SHP77 (cell line): Measurements from ENCODE around the gene IGHMBP2.

Experiments
- DNase-seq, 2 experiments: peaks; one replicate each; lab custom pipeline; 2025; lab: John Stamatoyannopoulos, UW

The IGHMBP2 gene

GRCh38 chr11:68982134-68982533 lies 78.4 kb downstream of the IGHMBP2 start:
- no peak for DNase-seq

- DNase-seq: no peak
These were observed 80.1 kb downstream of the IGHMBP2 start for GRCh38 chr11:68983801-68984200.

GRCh38 chr11:68987211-68987610 lies 83.5 kb downstream of the IGHMBP2 start:
- DNase-seq: no peak

- no peak for DNase-seq
These were observed 84.8 kb downstream of the IGHMBP2 start for GRCh38 chr11:68988491-68988890.
